ENCODE measurements around the gene KBTBD4.

KBTBD4 gene

GRCh38 chr11:47524291-47524874 lies 54.4 kb downstream of the KBTBD4 start:
- ATAC-seq: peak; percentile 44 to 51

DNA sequence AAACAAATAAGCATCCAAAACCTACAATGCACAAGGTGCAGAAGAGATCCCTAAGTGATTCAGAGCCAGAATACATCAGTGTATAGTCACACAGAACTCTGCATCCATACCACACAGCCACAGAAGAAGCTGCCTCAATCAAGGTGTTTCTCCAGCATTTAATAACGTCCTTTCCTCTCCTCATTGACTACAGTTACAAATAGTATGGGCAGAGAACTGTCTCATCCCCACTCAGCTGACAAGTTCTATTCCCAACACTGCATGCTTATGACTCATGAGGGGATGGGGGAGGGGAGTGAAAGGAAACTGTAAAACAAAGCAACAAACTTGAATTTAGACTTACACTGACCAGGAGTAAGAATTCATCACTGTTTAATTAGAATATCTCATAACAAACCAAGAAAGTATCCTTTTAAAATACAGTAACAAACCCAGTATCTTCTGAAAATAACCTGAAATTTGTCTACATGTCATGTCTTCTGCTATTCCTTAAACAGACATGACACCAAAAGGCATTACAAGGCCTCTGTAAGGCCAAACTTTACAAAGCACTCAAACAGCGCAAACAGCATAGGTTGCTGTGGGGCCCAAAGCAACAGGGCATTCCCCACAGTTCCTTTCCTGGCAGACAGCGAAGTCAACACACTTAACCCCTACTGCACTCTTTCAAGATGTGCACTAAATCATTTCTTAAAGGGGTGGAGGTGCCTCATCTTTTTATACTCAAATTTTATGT lies 55.1 kb downstream of the KBTBD4 start:
- ATAC-seq: peak; percentile 46 to 55

Data from activated CD4-positive, CD25-positive, alpha-beta regulatory T cell treated with anti-CD3 and anti-CD28 coated beads, Interleukin-2, amount 50 U/mL, for 24 hours (primary cell).